ENCODE data around the gene UCN.
"Not testable (repeated sequence)": the region's sequence is repeated elsewhere in the genome, so short reads cannot be mapped to it uniquely, and the experiment has no call there.

The UCN gene, protein sequence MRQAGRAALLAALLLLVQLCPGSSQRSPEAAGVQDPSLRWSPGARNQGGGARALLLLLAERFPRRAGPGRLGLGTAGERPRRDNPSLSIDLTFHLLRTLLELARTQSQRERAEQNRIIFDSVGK
- total RNA-seq: 0.06 to 1.9 (median 0.44) reads per million in 18 experiments

DNA sequence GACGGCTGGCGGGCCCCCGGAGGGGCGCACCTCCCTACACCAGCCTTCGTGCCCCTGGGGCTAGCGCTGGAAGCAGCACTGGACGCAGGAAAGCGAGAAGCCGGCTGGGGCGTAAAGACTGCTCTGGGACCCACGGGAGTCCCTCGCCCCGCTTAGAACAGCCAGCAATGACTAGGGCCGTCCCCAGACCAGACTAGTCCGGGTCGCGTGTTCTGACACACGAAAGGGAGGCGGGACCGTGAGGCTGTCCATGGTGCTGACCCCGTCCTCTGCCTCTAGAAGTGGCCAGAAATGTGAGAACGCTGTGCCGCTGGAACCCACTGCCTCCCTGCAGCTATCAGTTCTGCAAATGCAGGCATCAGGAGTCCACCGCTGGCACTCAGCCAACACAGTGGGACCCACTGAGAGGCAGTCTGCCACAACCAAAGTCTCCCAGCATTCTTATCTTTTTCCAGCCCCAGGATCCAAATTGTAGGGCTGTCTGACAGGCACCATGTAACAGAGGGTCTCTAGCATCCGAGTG lies at the start of gene UCN:
Gene UCN (minus strand): TSS at position 87 of the 523 bp plus-strand sequence. CDS start 550 bp downstream, outside the sequence.
- DNase-seq: no peak

DNA sequence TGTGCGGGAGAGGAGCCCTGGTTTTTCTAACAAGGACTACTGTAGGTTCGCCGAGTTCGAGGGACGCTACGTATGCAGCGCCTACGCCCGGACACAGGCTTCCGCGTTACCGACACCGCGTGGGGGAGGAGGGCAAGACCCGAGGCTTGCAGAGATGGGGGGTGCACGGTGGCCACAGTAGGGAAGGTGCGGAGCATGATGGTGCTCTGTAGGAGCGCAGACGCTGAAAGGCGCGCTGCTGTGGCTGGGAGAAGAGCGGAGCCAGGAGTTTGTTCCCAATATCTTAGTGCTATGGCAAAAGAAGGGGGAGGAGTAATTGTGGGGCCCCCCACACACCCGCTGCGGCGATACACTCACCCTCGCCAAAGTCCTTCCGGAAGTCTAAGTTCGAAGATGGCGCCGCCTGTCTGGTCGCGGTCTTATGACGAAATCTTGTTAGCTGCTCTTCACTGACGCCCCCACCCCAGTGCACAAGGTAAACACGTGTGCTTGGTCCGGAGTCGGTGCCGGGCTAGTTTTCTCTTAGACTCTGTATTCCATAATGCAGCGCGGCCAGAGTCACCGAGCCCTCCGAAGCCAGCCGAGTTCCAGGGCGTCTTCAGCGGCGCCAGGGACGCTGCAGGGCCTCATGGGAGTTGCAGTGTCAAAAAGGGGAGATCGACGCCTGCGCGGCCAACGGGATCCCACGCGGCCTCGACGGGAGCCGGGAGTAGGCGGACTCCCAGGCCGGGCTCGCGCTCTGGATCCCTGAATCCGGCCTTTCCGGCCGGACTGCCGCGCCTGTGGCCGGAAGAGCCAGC lies 48.3 kb upstream of the UCN start, which contains the start of gene GTF3C2:
Gene GTF3C2 (minus strand): TSS at position 383 of the 800 bp plus-strand sequence. CDS start 13,210 bp downstream, outside the sequence.
- DNase-seq: peak; percentile 97 to 98

DNA sequence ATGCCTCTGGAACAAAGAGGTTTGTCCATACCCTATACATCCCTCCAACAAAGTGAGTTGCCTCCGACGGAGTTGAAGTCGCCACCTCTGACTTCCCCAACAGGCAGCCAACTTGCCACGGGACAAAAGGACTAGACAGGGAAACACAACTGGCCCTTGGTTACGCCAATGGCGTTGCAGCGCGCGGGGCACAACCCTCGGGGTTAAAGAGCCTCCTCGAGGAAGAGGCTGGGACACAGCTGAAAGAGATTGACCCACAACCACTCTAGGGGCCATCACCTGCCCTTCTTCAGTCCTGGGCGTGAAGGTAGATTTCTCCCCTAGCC lies 47.8 kb upstream of the UCN start:
- peak; percentile 85 to 92 for DNase-seq

DNA sequence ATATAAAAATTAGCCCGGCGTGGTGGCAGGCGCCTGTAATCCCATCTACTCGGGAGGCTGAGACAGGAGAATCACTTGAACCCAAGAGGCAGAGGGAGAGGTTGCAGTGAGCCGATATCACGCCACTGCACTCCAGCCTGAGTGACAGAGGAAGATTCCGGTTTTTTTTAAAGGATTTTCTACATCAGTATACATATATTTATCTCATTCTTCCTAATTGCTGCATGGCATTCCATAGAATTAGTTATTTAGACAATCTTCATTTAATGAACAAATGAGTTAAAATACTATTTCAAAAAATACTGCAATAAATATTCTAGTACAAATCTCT lies 46.3 kb upstream of the UCN start:
- no peak for DNase-seq

DNA sequence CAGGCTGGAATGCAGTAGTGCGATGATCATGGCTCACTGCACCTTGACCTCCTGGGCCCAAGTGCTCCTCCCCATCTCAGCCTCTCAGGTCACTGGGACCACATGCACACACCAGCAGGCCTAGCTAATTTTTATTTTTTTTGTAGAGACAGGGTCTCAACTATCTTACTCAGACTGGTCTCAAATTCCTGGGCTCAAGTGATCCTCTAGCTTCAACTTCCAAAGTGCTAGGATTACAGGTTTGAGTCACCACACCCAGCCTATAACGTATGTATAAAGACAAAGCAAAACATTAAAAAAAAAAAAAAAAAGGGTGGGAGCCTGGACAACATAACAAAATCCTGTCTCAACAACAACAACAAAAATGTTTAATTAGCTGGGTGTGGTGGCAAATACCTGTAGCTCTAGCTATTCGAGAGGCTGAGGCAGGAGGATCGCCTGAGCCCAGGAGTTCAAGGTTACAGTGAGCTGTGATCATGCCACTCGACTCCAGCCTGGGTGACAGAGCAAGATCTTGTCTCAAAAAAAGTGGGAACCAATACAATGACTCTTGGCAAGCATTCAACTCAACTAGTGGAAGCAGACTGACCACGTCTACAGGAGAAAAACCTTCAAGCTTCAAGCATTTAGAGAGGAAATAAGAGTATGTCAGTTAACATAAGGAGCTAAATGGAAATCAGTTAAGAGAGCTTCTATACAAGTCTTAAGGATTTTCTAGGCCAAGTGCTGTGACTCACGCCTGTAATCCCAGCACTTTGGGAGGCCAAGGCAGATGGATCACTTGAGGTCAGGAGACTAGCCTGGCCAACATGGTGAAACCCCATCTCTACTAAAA lies 45.7 kb upstream of the UCN start:
- DNase-seq: peak; percentile 28 to 40

DNA sequence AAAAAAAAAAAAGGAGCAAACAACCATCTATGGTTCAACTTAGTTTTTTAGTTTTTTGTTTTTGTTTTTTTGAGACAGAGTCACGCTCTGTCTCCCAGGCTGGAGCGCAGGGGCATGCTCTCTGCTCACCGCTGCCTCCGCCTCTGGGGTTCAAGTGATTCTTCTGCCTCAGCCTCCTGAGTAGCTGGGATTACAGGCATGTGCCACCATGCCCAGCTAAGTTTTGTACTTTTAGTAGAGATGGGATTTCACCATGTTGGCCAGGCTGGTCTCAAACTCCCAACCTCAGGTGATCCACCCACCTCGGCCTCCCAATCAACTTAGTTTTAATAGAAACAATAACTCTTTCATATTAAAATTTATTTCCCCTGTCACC lies 45.1 kb upstream of the UCN start:
- DNase-seq: not testable (repeated sequence)

DNA sequence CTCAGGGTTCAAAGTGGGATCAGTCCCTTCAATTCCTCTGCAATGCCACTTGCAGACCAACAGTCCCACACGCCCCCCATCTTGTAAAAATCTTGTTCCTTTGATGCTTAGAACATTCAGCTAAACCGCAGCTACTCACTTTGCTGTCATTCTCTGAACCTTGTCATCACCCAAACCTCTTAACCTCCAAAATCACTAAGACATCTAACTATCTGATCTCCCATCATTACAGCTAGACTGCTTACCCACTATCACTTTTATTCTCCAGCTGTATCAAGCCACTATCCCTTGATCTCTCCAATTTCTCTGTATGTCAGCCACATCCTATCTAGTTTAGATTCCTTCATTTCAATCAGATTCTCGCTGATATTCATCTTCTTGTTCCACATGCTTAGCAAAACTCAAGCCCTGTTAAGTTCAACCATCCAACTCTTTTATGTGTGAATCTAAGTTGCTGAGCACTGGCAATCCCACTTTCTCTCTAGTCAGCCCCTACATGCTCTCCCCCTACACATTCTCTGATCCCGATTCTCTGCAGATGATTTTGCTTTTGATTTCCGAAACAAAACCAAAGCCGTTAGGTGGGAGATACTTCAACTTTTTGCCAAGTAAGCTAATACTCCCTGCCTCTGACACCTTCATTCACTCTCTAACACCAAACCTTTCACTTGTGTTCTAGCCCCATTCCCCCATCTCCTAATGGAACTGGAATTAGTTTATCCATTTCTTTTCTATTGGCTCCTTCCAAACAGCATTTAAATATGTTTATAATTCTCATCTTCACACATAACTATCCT lies 43.8 kb upstream of the UCN start:
- DNase-seq: no peak

DNA sequence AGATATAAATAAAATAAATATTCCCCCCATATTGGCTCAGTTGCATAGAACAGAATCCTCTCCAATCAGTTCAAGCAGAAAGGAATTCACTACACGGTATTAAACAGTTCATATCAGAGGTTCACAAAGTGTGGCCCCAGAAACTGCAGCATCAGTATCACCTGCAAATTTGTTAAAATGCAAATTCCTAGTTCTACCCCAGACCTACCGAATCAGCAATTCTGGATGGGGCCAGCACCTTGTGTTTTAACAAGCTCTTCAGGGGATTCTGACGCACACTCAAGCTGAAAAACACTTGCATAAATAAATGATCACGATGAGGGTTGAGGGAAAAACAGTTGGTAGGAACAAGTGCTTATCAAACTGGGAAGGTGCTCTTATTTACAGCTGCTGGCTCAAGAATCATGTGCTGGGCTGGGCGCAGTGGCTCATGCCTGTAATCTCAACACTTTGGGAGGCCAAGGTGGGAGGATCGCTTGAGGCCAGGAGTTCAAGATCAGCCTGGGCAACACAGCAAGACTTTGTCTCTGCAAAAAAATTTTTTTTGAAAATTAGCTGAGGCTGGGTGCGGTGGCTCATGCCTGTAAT lies 42.0 kb upstream of the UCN start:
- DNase-seq: no peak

DNA sequence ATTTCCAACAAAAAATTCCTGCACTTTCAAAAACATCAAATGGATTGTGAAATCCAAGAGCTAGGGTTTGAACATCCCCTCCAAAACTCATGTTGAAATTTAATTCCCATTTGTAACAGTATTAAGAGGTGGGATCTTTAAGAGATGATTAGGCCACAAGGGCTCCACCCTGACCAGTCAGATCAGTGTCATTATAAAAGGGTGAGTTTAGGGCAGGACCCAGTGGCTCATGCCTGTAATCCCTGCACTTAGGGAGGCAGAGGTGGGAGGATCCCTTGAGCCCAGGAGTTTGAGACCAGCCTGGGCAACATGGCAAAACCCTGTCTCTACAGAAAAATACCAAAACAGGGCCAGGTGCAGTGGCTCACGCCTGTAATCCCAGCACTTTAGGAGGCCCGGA lies 39.4 kb upstream of the UCN start:
- no peak for DNase-seq

DNA sequence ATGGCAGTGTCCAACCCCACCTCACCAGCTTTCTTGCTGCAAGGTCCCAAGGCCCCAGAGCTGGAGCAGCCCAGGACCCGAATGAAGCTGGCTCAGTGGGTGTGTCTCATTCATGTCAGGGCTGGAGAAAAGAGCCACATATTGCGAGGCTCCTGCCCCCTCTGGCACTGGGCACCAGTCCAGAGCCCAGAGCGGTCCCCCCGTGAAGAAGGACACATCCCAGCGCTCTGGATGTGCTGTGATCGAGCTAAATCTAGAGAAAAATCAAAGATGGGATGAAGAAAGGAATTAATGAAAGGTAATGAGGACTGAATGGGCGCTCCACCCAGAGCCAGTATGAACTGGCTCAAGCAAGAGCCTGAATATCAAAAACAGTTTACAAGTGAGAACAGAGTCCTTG lies 27.9 kb upstream of the UCN start:
- DNase-seq: no peak

DNA sequence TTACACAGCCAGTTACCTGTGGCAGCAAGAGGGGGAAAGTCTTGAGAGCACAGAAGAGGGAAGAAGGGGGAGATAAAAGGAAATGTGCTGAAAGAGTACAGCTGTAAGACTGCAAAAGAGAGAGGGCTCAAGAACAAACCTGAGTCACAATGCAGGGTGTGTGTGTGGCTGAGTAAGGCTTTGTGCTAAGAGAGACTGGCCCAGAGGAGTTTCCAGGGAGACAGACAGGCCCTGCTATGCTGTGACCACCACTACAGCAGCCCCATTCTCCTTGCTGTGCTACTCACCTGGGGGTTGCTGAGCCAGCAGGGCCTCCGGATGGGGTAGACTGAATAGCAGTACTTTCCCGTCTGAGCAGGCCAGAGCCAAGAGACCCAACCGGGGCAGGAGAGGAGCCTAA lies 27.1 kb upstream of the UCN start:
- no peak for DNase-seq

DNA sequence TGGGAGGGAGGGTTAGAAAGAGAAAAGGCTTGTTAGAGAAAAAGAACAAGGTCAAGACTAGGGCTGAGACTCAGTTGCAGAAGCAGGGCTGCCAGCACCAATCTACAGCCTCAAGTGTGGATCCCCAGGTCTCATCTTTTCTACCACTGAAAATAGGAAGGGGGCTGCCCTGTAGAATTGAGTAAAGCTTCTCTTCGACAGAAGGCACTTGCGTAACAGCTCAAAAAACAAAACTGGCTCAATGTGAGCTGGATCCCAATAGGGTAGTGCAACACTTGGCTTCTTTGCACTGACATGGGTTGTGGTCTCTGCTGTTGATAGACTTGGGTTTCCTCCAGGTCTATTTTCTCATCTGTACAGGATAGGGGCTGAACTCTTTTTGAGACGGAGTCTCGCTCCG lies 16.5 kb upstream of the UCN start:
- no peak for DNase-seq

DNA sequence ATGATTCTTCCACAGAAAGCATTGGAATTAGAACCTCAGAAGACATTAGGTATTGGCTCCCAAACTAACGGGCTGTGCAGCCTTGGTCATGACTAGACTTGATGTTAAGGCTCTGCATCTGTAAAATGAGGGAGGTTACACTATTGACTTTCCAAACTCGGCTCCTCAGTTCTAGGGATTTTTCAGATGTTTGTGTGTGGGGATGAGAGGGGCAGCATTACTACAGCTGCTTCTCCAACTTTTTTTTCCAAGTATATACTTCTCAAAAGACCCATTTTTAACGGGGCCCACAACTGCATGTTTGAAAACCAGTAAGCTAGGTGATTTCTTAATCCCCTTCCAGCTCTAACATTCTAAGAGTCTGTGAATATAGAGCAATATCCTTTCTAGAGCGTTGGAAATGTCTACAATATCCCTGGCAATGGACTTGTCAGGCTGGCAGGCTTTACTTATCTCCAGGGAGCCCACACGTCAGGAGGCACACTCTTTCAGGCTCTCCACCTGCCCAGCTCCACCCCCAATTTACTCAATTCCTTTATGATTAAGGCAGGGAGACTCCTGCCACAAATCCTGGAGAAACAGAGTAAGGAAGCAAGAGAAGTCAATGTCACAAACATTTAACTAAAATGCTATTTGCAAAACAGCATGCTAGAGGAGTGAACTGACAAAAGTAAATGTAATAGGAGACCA lies 15.5 kb upstream of the UCN start:
- DNase-seq: no peak

DNA sequence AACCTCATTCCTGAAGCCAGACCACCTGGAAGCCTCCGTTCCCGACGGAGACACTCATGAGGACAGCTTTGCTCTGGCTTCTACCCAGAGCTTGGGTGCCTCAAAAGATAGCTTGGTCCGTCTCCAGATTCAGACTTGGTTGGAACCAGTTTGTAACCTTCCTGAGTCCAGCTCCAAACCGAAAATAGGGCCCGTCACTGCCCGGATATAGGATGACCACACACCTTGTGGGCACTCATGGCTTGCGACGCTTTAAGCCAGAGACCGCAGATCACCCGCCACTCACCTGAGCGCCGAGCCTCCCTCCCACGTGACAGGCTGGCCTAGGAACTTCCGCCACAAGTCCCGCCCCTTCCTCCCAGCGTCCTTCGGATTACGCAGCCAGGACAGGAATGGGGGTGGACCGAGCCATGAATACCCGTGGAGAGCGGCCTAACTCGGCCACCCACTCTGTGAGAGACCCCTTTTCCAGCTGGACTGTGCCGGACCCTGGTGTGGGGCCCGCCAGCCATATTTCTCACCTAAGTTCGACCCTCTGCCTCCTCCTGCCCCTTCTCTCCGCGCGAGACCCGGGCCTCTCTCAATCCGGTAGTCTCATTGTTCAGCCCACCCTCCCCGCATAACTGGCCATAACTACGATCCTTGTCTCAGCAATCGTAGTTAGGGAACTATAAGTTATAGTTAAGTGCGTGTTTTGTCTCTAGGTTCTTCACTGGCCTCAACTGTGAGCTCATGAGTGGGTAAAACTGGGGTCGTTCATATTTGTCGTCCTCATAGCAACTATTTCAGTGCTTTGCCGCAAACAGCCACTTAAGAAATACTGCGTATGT lies 14.7 kb upstream of the UCN start, which contains the start of gene MPV17:
Gene MPV17 (minus strand): TSS at position 332 of the 830 bp plus-strand sequence. CDS start 580 bp downstream, outside the sequence.
- DNase-seq: peak; percentile 88 to 95

DNA sequence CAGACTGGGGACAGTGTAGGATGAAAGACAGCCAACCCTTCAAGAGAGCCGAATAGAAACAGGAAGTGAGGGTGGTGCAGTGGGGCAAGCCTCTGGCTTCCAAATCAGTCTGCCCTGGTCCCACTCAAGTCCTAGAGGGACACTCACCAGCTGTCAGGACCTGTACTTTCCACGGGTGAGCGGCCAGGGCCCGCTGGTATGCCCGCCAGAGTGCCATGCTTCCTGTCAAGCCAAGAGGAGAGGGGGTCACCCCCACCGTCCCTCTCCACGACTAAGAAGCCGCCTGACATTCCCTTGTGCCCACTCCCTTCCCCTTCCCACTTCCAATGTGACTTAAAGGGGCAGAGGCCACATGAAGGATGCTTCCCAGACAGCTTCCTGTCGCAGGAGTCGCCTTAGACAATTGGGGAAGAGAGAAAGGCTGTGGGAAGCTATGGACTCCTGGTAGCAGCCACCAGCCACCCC lies 14.1 kb upstream of the UCN start:
- peak; percentile 43 to 65 for DNase-seq

DNA sequence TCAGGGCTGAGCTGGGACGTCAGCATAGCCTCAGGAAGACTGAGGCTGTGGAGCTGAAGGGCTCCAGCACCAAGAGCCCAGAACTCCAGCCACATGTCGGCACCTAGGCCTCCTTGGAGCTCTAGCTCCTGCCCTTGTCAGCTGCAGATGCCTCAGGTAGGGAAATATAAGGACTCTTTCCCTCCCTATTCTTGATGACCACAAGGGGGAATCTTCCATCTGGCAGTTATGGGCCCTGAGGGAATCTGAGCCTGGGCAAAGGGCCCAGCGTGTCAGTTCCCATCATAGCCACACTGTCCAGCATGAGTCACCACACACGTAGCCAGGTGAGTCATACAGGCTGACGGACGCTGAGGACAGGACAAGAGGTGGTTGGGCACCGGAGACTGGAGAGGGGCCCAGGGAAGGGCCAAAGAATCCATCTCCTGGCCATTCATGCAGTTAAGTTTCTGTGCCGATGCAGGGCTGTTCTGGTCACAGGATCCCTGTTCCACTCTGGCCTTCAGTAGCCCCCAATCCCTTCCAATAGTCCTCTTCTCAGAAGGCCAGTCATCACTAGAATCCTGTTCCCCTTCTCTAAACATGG lies 12.8 kb upstream of the UCN start:
- peak; percentile 33 to 62 for DNase-seq

DNA sequence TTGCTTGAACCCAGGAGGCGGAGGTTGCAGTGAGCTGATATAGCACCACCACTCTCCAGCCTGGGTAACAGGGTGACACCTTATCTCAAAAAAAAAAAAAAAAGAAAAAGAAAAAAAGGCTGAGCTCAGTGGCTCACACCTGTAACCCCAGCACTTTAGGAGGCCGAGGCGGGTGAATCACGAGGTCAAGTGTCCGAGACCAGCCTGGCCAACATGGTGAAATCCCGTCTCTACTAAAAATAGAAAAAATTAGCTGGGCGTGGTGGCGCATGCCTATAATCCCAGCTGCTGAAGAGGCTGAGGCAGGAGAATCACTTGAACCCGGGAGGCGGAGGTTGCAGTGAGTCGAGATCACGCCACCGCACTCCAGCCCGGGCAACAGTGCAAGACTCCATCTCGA lies 11.6 kb upstream of the UCN start:
- not testable (repeated sequence) for DNase-seq

DNA sequence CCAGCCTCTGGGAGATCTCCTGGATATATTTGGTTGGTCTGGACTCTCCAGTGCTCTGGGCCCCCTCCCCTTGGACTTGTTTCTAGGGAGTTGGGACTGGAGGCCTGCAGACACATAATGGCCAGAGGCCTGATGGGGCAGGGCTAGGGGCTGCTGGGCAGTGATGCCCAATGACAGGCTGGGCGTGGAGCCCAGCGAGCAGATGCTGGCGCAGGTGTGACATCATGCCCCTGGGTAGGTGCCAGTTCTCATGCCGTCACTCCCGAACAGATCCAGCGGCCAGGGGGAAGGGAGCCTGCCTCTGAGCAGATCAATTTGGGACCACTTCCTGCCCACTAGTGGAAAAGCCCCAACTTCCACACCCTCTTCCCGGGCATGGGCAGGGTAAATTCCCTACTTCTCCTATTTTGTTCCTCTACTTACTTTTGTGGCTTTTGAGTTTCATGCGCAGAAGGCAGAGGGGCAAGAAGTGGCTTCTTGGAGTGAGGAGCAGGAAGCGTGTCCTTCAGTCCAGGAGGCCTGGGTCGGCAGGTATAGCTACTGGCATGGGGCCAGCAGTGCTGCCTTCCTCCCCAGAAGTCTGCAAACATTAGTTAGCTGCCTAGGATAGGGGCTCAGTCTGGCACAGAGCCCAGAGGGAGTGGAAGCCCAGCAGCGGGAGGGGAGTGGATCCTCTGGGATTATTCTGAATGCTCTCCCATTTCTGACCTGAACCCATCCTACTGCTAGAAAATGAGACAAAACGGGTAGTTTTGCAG lies 8.6 kb upstream of the UCN start:
- peak in 1 of 2 donors; percentile 8 for DNase-seq

DNA sequence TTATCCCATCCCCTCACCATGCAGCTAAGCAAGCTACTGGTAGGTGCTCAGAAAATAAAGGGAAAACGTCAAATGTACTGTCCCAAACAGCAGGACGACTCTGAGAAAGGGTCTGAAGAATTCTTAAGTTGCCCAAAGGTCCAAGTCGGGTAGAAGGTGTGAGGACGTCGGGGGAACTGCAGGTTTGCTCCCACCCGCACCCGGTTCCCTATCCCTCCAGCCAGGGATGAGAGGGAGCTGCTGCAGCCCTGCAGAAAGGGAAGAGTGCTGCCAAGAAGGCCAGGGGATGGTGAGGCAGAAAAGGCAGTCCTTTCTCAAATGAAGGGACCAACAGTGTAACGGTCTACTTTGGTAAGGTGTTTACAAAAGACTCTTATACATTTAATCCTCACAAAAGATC lies 6.9 kb upstream of the UCN start:
- DNase-seq: no peak

All from inflammatory macrophage (primary cell).